Stomach smooth muscle (tissue), 2 donors: ENCODE data around the gene CTNNA2.

Experiments used
- H3K27ac ChIP-seq: one replicate; pipeline ENCODE4 v1.7.0; 2013; ENCODE audit warnings: mild to moderate bottlenecking, low read length, inconsistent platforms
- H3K27me3 ChIP-seq, 2 donors: one replicate each; pipeline ENCODE4 v1.7.0; 2013; ENCODE audit warnings: low read length in 2 of 2; ENCODE audit not compliant: insufficient read depth in 2 of 2, control insufficient read depth in 1 of 2
- H3K36me3 ChIP-seq, 2 donors: one replicate each; pipeline ENCODE4 v1.7.0; 2013; ENCODE audit warnings: low read length in 2 of 2; ENCODE audit not compliant: control insufficient read depth in 2 of 2, insufficient read depth in 2 of 2
- H3K4me1 ChIP-seq: one replicate; pipeline ENCODE4 v1.7.0; 2013; ENCODE audit warnings: low read length; ENCODE audit not compliant: control insufficient read depth, insufficient read depth
- H3K4me3 ChIP-seq, 2 donors: one replicate each; pipeline ENCODE4 v1.7.0; 2013; ENCODE audit warnings: low read length in 2 of 2
- H3K9ac ChIP-seq, 2 donors: one replicate each; pipeline ENCODE4 v1.7.0; 2013; ENCODE audit warnings: low read length in 2 of 2, mild to moderate bottlenecking in 1 of 2
- H3K9me3 ChIP-seq, 2 donors: one replicate each; pipeline ENCODE4 v1.7.0; 2013; ENCODE audit warnings: low read length in 2 of 2; ENCODE audit not compliant: control insufficient read depth in 2 of 2
- donor health status: healthy.
- donor health status: Pancreatic carcinoma.

Gene CTNNA2

DNA sequence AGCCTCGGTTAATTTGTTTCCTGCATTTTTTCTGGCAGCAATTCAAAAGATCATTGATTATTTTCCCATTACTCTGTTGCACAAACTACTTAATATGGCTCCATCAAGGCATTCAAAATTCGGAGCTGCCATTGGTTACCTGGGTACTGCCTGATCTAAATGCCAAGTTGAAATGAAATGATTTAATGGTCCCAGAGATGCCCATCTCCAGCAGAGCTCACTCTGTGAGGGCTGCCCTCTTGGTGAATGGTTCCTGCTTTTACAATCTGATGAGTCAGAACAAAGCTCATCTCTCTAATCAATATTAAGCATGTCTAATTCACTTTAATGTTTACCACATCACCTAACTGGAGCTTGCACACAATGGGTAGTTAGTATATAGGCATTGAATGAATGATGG lies 126.1 kb downstream of the CTNNA2 start:
- Histone ChIP-seq H3K36me3 (no peaks in the 10 kb centered on the region), H3K9ac (no peak overlapping the region), H3K27ac (no peak overlapping the region), H3K4me3 (no peak overlapping the region), H3K9me3 (no peaks in the 10 kb centered on the region), H3K27me3 (no peaks in the 10 kb centered on the region), H3K4me1 (no peaks in the 10 kb centered on the region)

- no peak overlapping the region for H3K27ac ChIP-seq
- H3K4me3 ChIP-seq: no peak overlapping the region
- no peaks in the 10 kb centered on the region for H3K27me3 ChIP-seq
- no peaks in the 10 kb centered on the region for H3K4me1 ChIP-seq
- no peak overlapping the region for H3K9ac ChIP-seq
- H3K36me3 ChIP-seq: no peaks in the 10 kb centered on the region
- H3K9me3 ChIP-seq: no peaks in the 10 kb centered on the region
Measured at GRCh38 chr2:79640001-79640400, 127.2 kb downstream of the CTNNA2 start.

GRCh38 chr2:79649531-79649930 lies 136.7 kb downstream of the CTNNA2 start:
- no peak overlapping the region for H3K4me3 ChIP-seq
- no peaks in the 10 kb centered on the region for H3K9me3 ChIP-seq
- no peaks in the 10 kb centered on the region for H3K27me3 ChIP-seq
- H3K27ac ChIP-seq: no peak overlapping the region
- no peak overlapping the region for H3K9ac ChIP-seq
- no peaks in the 10 kb centered on the region for H3K36me3 ChIP-seq
- no peaks in the 10 kb centered on the region for H3K4me1 ChIP-seq

DNA sequence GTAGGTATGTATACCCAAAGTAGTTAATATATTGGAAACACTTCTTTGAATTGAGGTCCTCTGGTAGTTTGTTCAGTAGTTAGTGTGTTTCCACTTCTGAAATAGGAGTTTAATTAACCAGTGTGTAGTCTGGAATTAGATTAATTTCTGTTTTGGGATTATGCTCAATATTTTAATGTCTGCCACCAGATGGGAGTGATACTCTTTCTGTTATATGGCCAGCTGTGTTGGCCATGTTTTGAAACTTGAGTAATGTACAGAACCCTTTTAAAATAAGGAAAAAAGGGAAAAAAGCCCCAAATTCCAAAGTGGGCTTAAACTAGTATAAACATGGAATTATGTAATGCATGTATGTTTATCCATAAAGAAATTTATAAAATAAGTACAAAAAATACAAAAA lies 147.7 kb downstream of the CTNNA2 start:
- Histone ChIP-seq H3K9ac (no peak overlapping the region), H3K4me1 (no peaks in the 10 kb centered on the region), H3K4me3 (no peak overlapping the region), H3K36me3 (no peaks in the 10 kb centered on the region), H3K9me3 (no peaks in the 10 kb centered on the region), H3K27me3 (no peaks in the 10 kb centered on the region), H3K27ac (no peak overlapping the region)

DNA sequence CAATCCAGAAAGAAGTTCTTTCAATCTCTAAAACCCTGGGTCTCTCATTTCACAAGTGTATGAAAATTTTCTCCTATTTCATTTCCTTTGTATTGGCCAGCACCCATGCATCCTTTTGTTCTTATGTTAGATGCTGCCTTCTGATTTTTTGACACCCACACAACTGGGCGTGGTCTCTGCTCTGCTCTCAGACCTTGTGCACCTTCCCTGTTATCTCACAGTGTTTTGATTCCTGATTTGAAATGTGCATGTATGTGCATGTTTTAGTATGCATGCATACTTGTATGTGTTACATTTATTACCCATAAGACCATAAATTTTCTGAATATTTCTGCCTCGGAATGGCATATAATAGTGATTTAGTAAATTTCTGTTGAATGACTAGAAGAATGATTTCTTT lies 152.2 kb downstream of the CTNNA2 start:
- no peaks in the 10 kb centered on the region for H3K27me3 ChIP-seq
- H3K9ac ChIP-seq: no peak overlapping the region
- no peaks in the 10 kb centered on the region for H3K4me1 ChIP-seq
- no peak overlapping the region for H3K27ac ChIP-seq
- H3K36me3 ChIP-seq: no peaks in the 10 kb centered on the region
- no peak overlapping the region for H3K4me3 ChIP-seq
- H3K9me3 ChIP-seq: no peaks in the 10 kb centered on the region

DNA sequence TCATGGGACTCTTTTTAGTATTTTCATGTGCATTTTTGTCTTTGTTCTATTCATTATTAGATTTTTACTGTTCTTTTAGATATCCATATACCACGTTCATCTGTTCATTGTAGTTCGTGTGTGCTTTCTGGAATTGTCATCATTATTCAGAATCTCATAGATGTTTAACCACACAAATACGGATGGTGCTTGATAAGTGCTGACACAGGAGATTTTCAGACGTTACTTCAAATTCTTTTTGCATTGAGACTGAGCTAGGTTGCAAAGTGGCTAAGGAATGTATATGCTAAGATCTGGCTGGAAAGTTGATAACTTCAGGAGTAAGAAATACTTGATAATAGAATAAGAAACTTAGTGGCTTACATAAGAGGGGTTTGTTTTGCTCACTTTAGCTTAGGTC lies 153.6 kb downstream of the CTNNA2 start:
- no peaks in the 10 kb centered on the region for H3K9me3 ChIP-seq
- no peak overlapping the region for H3K27ac ChIP-seq
- no peak overlapping the region for H3K9ac ChIP-seq
- H3K4me1 ChIP-seq: no peaks in the 10 kb centered on the region
- H3K27me3 ChIP-seq: no peaks in the 10 kb centered on the region
- no peaks in the 10 kb centered on the region for H3K36me3 ChIP-seq
- no peak overlapping the region for H3K4me3 ChIP-seq

DNA sequence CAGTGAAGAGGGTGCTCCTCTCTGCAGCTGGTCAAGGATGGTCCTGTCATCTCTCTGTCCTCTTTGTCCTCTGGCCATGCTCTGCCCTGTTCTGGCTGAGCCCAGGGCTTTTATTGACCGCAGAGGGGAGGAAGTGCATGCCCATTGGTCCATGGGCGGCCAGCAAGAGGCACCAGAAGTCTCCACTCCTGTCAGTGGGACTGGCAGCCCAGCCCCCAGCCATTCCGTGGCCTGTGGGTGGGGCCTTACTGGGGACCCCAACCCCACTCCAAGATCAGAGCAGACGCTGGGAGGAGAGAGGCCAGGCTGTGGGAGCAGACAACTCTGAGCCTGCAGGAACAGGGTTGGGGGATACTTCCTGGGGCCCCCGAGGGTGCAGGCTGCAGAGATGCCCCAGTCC lies 156.9 kb downstream of the CTNNA2 start:
- Histone ChIP-seq H3K27ac (no peak overlapping the region), H3K4me3 (no peak overlapping the region), H3K9ac (no peak overlapping the region), H3K27me3 (no peaks in the 10 kb centered on the region), H3K36me3 (no peaks in the 10 kb centered on the region), H3K9me3 (no peaks in the 10 kb centered on the region), H3K4me1 (no peaks in the 10 kb centered on the region)

GRCh38 chr2:79670198-79670597 lies 157.3 kb downstream of the CTNNA2 start:
- H3K9ac ChIP-seq: no peak overlapping the region
- no peaks in the 10 kb centered on the region for H3K9me3 ChIP-seq
- H3K4me1 ChIP-seq: no peaks in the 10 kb centered on the region
- H3K27me3 ChIP-seq: no peaks in the 10 kb centered on the region
- no peaks in the 10 kb centered on the region for H3K36me3 ChIP-seq
- H3K4me3 ChIP-seq: no peak overlapping the region
- no peak overlapping the region for H3K27ac ChIP-seq

DNA sequence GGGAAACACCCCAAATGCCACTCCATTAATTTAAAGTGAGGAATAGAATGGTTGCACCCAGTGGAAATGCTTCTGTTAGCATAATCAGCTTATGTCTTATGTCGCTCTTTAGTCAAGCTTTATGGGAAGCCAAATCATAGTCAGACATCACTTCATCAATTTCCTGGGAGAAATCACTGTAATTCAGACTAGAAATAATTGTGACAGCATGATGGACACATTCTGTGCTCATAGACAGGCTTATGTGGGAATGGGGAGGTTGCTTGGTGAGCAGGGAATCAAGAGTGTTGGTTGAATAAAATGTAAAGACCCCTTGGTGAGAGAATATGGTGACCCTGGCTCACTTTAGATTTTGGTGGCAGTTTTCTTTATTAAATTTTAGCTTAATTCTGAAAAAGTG lies 174.0 kb downstream of the CTNNA2 start:
- H3K36me3 ChIP-seq: no peaks in the 10 kb centered on the region
- H3K9me3 ChIP-seq: no peaks in the 10 kb centered on the region
- no peaks in the 10 kb centered on the region for H3K27me3 ChIP-seq
- H3K27ac ChIP-seq: no peak overlapping the region
- no peak overlapping the region for H3K9ac ChIP-seq
- H3K4me1 ChIP-seq: no peaks in the 10 kb centered on the region
- no peak overlapping the region for H3K4me3 ChIP-seq

DNA sequence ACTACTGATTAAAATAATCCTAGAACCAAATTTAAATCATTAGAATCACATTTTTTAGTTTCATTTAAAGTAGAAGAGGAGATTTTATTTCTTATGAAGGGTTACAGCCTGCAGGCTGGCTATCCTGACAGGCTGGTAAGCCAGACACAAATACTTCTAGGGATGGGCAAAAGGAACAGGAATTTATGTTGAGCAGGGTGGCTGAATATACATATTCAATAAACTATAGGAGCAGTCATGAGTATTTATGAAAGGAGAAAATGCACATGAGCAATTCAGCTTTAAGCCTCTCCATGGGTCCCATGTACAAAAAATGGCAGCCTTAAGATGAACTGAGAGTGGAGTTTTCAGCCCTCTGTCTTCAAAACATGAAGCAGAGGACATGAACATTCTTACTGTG lies 182.4 kb downstream of the CTNNA2 start:
- Histone ChIP-seq H3K27ac (no peak overlapping the region), H3K9ac (no peak overlapping the region), H3K9me3 (no peaks in the 10 kb centered on the region), H3K4me1 (no peaks in the 10 kb centered on the region), H3K4me3 (no peak overlapping the region), H3K36me3 (no peaks in the 10 kb centered on the region), H3K27me3 (no peaks in the 10 kb centered on the region)

GRCh38 chr2:79697200-79697599 lies 184.3 kb downstream of the CTNNA2 start:
- H3K27ac ChIP-seq: no peak overlapping the region
- no peaks in the 10 kb centered on the region for H3K4me1 ChIP-seq
- no peaks in the 10 kb centered on the region for H3K9me3 ChIP-seq
- no peaks in the 10 kb centered on the region for H3K27me3 ChIP-seq
- H3K4me3 ChIP-seq: no peak overlapping the region
- no peaks in the 10 kb centered on the region for H3K36me3 ChIP-seq
- no peak overlapping the region for H3K9ac ChIP-seq

GRCh38 chr2:79700651-79701050 lies 187.8 kb downstream of the CTNNA2 start:
- H3K9me3 ChIP-seq: no peaks in the 10 kb centered on the region
- no peak overlapping the region for H3K27ac ChIP-seq
- no peaks in the 10 kb centered on the region for H3K27me3 ChIP-seq
- H3K4me3 ChIP-seq: no peak overlapping the region
- H3K9ac ChIP-seq: no peak overlapping the region
- no peaks in the 10 kb centered on the region for H3K36me3 ChIP-seq
- H3K4me1 ChIP-seq: no peaks in the 10 kb centered on the region
